HL-60 (cell line): ENCODE results near the gene MTMR3.

Experiments
- DNase-seq, 2 experiments: peaks; one replicate each; pipeline ENCODE4 v3.0.0-alpha.2; 2010 to 2020; ENCODE audit warnings: low read depth in 1 of 2, low spot score in 1 of 2
- H3K27ac ChIP-seq: fragments of 250-450 bp; sonication (Bioruptor Pico); replicated peaks from 2 replicates; pipeline ENCODE4 v1.5.1; 2020; ENCODE audit warnings: mild to moderate bottlenecking, moderate library complexity
- H3K27me3 ChIP-seq: fragments of 250-450 bp; sonication (Bioruptor Pico); 2 replicates; pipeline ENCODE4 v1.5.1; 2021; ENCODE audit warnings: mild to moderate bottlenecking, moderate library complexity; ENCODE audit not compliant: insufficient read depth, poor library complexity, severe bottlenecking
- H3K4me3 ChIP-seq: replicated peaks from 2 replicates; pipeline ENCODE4 v1.5.1; 2011; ENCODE audit warnings: mild to moderate bottlenecking, control low read depth, low read length; ENCODE audit not compliant: insufficient read depth
- GABPA ChIP-seq: IDR thresholded peaks from 2 replicates; pipeline ENCODE4 v1.6.1; 2012; ENCODE audit warnings: low read depth
- POLR2AphosphoS5 ChIP-seq: IDR thresholded peaks from 2 replicates; pipeline ENCODE4 v1.6.1; 2012; ENCODE audit warnings: low read depth
- REST ChIP-seq: IDR thresholded peaks from 2 replicates; pipeline ENCODE4 v1.6.1; 2012; ENCODE audit warnings: low read depth; ENCODE audit not compliant: insufficient replicate concordance
- SPI1 ChIP-seq: IDR thresholded peaks from 2 replicates; pipeline ENCODE4 v1.6.1; 2012; ENCODE audit warnings: low read depth, mild to moderate bottlenecking, borderline replicate concordance
- TF ChIP-seq, protein P1 (sequence below): IDR thresholded peaks from one replicate; pipeline ENCODE4 v1.5.1; 2011; ENCODE audit warnings: low read length, control low read depth, inconsistent platforms; ENCODE audit not compliant: insufficient read depth

MTMR3 gene

GRCh38 chr22:29867851-29868250 is 15.1 kb upstream of the MTMR3 start:
- Histone ChIP-seq H3K4me3 (no peak overlapping the region), H3K27ac (no peak overlapping the region), H3K27me3 (no peaks in the 10 kb centered on the region)
- TF ChIP-seq, protein P1, sequence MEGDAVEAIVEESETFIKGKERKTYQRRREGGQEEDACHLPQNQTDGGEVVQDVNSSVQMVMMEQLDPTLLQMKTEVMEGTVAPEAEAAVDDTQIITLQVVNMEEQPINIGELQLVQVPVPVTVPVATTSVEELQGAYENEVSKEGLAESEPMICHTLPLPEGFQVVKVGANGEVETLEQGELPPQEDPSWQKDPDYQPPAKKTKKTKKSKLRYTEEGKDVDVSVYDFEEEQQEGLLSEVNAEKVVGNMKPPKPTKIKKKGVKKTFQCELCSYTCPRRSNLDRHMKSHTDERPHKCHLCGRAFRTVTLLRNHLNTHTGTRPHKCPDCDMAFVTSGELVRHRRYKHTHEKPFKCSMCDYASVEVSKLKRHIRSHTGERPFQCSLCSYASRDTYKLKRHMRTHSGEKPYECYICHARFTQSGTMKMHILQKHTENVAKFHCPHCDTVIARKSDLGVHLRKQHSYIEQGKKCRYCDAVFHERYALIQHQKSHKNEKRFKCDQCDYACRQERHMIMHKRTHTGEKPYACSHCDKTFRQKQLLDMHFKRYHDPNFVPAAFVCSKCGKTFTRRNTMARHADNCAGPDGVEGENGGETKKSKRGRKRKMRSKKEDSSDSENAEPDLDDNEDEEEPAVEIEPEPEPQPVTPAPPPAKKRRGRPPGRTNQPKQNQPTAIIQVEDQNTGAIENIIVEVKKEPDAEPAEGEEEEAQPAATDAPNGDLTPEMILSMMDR: no peak
- no peak for TF ChIP-seq SPI1
- TF ChIP-seq GABPA: no peak
- TF ChIP-seq POLR2AphosphoS5: no peak
- no peak for TF ChIP-seq REST
- no peak for DNase-seq

- TF ChIP-seq POLR2AphosphoS5: no peak
- H3K4me3 ChIP-seq: no peak overlapping the region
- no peaks in the 10 kb centered on the region for H3K27me3 ChIP-seq
- no peak overlapping the region for H3K27ac ChIP-seq
- no peak for DNase-seq
Measured at GRCh38 chr22:29870574-29870973, 12.4 kb upstream of the MTMR3 start.

DNA sequence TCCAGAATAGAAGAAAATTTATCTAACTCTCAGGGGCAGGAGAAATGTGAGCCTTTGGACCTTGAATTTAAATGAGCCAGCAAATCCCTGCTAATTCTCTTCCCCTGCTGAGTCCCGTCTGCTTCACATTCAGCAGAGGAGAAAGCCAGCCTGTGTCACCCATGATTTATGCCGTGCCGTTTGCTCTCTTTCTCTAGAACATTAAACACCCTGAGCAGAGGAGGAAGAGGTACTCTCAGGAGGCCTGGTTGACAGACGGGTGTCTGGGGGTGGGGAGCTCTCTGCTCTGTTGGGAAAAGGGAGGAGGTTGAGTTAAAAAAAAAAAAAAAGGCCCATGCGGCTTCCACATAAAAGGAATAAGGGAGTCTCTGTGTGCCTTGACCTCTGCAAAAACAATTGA is 11.3 kb upstream of the MTMR3 start:
- no peak for DNase-seq
- H3K4me3 ChIP-seq: no peak overlapping the region
- TF ChIP-seq REST: no peak
- TF ChIP-seq, protein P1: no peak
- no peak for TF ChIP-seq POLR2AphosphoS5
- TF ChIP-seq GABPA: no peak
- TF ChIP-seq SPI1: no peak
- H3K27ac ChIP-seq: no peak overlapping the region
- H3K27me3 ChIP-seq: no peaks in the 10 kb centered on the region

GRCh38 chr22:29872144-29872893 is 10.7 kb upstream of the MTMR3 start:
- no peak overlapping the region for H3K4me3 ChIP-seq
- no peak for DNase-seq
- peak overlapping the region; percentile 2 for H3K27ac ChIP-seq
- H3K27me3 ChIP-seq: no peaks in the 10 kb centered on the region
- TF ChIP-seq REST (no peak), POLR2AphosphoS5 (no peak), SPI1 (no peak), GABPA (no peak)
- TF ChIP-seq, protein P1: no peak
